ENCODE data around the gene TRABD2B. TPM values are rescaled to one million over a fixed set of nuclear protein-coding genes. Genes with fewer than 3 reads are reported as not detected.

Gene TRABD2B
- total RNA-seq, 1 donor: under 0.01 TPM

DNA sequence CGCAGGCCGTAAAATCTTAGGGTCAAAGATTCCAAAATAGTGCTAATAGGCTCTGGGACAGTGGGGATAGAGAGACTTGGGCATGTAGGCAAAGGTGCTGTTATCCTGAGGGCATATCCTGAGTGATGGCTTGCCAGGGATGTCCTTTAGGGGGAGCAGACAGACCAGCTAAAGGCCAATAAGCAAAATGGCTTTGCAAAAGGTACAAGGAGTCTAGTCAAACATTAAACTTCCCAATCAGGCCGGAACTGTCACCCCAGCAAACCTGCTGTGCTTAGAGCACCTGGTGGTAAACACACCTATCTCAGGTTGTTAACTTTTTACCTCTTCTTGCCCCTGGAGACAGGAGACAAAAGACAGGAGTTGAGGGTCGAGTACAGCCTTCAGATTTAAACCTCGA is 49.1 kb downstream of the TRABD2B start:
- Histone ChIP-seq H2AFZ (ENCODE audit: low read length) (no peak overlapping the region), H4K20me1 (ENCODE audit: insufficient read depth, low read length) (no peaks in the 10 kb centered on the region), H3K36me3 (ENCODE audit: insufficient read depth, low read length) (no peaks in the 10 kb centered on the region), H3K4me1 (ENCODE audit: insufficient read depth, low read length) (no peaks in the 10 kb centered on the region), H3K9me3 (ENCODE audit: low read depth, low read length) (no peaks in the 10 kb centered on the region), H3K4me3 (ENCODE audit: insufficient read depth, low read length) (no peak overlapping the region), H3K79me2 (ENCODE audit: insufficient read depth, low read length) (no peaks in the 10 kb centered on the region), H3K27me3 (ENCODE audit: insufficient read depth, low read length) (no peaks in the 10 kb centered on the region), H3K27ac (ENCODE audit: low read depth, low read length) (no peak overlapping the region), H3K4me2 (ENCODE audit: insufficient read depth, low read length) (no peak overlapping the region)
- TF ChIP-seq, protein P1, sequence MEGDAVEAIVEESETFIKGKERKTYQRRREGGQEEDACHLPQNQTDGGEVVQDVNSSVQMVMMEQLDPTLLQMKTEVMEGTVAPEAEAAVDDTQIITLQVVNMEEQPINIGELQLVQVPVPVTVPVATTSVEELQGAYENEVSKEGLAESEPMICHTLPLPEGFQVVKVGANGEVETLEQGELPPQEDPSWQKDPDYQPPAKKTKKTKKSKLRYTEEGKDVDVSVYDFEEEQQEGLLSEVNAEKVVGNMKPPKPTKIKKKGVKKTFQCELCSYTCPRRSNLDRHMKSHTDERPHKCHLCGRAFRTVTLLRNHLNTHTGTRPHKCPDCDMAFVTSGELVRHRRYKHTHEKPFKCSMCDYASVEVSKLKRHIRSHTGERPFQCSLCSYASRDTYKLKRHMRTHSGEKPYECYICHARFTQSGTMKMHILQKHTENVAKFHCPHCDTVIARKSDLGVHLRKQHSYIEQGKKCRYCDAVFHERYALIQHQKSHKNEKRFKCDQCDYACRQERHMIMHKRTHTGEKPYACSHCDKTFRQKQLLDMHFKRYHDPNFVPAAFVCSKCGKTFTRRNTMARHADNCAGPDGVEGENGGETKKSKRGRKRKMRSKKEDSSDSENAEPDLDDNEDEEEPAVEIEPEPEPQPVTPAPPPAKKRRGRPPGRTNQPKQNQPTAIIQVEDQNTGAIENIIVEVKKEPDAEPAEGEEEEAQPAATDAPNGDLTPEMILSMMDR (IDR thresholded peaks at IDR 0.05; ENCODE audit: extremely low read depth, low read depth, low read length): peak; percentile 17
- DNase-seq (ENCODE audit: insufficient read length, low spot score, missing footprints): no peak

DNA sequence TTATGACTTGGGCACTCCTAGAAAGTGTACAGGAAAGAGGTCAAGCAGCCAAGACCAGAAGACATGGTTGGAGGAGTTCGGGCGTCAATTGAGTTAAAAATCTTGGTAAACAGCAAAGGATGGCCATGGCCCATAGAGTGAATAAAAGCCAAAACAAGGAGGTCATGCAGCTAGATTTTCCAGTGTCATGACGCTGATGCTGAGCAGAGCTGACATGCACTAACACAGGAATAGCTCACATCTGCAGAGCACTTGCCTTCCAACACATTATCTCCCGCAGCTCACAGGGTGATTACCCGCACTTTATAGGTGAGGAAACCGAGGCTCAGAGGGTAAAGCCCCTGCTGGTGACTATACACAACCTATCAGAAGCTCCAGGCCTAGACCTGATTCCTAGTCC is 49.7 kb downstream of the TRABD2B start:
- no peak for DNase-seq (ENCODE audit: insufficient read length, low spot score, missing footprints)
- Histone ChIP-seq H3K9me3 (ENCODE audit: low read depth, low read length) (no peaks in the 10 kb centered on the region), H3K4me2 (ENCODE audit: insufficient read depth, low read length) (no peak overlapping the region), H3K4me3 (ENCODE audit: insufficient read depth, low read length) (no peak overlapping the region), H3K27ac (ENCODE audit: low read depth, low read length) (no peak overlapping the region), H3K4me1 (ENCODE audit: insufficient read depth, low read length) (no peaks in the 10 kb centered on the region), H3K27me3 (ENCODE audit: insufficient read depth, low read length) (no peaks in the 10 kb centered on the region), H3K36me3 (ENCODE audit: insufficient read depth, low read length) (no peaks in the 10 kb centered on the region), H3K79me2 (ENCODE audit: insufficient read depth, low read length) (no peaks in the 10 kb centered on the region), H4K20me1 (ENCODE audit: insufficient read depth, low read length) (no peaks in the 10 kb centered on the region), H2AFZ (ENCODE audit: low read length) (no peak overlapping the region)
- TF ChIP-seq, protein P1 (IDR thresholded peaks at IDR 0.05; ENCODE audit: extremely low read depth, low read depth, low read length): no peak

DNA sequence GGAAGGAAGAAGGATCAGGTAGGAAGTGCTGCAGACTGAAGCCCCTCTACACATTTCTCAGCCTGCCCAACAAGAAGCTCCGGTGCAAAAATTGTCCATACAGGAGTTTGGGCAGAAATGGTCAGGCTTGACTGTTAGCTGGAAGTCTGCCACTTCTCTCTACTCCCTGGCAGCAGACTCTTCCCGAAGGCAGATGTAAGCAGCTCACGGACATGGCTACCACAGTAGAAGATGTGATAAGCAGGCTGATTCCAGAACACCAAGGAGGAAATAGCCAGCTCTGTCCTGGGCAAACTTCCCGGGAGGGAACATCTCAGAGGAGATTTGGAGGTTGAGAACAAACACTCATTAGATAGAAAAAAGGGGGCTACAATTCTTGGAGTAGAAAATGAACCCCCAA is 52.6 kb downstream of the TRABD2B start:
- no peak overlapping the region for H3K4me3 ChIP-seq (ENCODE audit: insufficient read depth, low read length)
- DNase-seq (ENCODE audit: insufficient read length, low spot score, missing footprints): no peak

DNA sequence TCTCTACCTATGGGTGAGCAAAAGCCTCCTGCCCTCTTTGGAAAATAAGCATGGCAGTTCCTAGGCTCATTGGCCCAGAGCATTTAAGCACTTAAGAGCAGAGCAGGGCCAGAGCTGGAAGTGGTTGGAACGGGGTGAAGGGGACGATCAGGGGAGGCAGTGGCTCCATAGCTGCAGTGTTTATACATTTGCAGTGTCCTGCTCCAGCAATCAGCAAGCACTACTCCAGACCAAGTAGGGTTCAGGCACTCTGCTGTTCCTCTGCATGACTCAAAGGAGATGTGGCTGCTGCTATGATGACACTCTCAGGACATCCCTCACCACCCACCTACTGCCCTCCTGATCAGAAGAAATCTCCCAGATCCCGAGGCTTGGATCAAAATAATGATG is 55.0 kb downstream of the TRABD2B start:
- H3K4me2 ChIP-seq (ENCODE audit: insufficient read depth, low read length): no peak overlapping the region
- no peaks in the 10 kb centered on the region for H3K9me3 ChIP-seq (ENCODE audit: low read depth, low read length)
- TF ChIP-seq, protein P1 (IDR thresholded peaks at IDR 0.05; ENCODE audit: extremely low read depth, low read depth, low read length): no peak
- no peaks in the 10 kb centered on the region for H3K27me3 ChIP-seq (ENCODE audit: insufficient read depth, low read length)
- no peaks in the 10 kb centered on the region for H4K20me1 ChIP-seq (ENCODE audit: insufficient read depth, low read length)
- DNase-seq (ENCODE audit: insufficient read length, low spot score, missing footprints): no peak
- H3K4me3 ChIP-seq (ENCODE audit: insufficient read depth, low read length): no peak overlapping the region
- H3K79me2 ChIP-seq (ENCODE audit: insufficient read depth, low read length): no peaks in the 10 kb centered on the region
- no peak overlapping the region for H3K27ac ChIP-seq (ENCODE audit: low read depth, low read length)
- H3K4me1 ChIP-seq (ENCODE audit: insufficient read depth, low read length): peaks cover 7% of the 10 kb centered on the region
- no peaks in the 10 kb centered on the region for H3K36me3 ChIP-seq (ENCODE audit: insufficient read depth, low read length)
- H2AFZ ChIP-seq (ENCODE audit: low read length): no peak overlapping the region

More for the DNA sequence above, 52.6 kb downstream of the TRABD2B start:
- TF ChIP-seq, protein P1 (IDR thresholded peaks at IDR 0.05; ENCODE audit: extremely low read depth, low read depth, low read length): no peak
- Histone ChIP-seq H3K36me3 (ENCODE audit: insufficient read depth, low read length) (no peaks in the 10 kb centered on the region), H4K20me1 (ENCODE audit: insufficient read depth, low read length) (no peaks in the 10 kb centered on the region), H3K27ac (ENCODE audit: low read depth, low read length) (no peak overlapping the region), H3K27me3 (ENCODE audit: insufficient read depth, low read length) (no peaks in the 10 kb centered on the region), H3K4me1 (ENCODE audit: insufficient read depth, low read length) (peaks cover 7% of the 10 kb centered on the region), H3K9me3 (ENCODE audit: low read depth, low read length) (no peaks in the 10 kb centered on the region), H3K79me2 (ENCODE audit: insufficient read depth, low read length) (no peaks in the 10 kb centered on the region), H2AFZ (ENCODE audit: low read length) (no peak overlapping the region), H3K4me2 (ENCODE audit: insufficient read depth, low read length) (no peak overlapping the region)

Measured in osteoblast (primary cell).